DND-41 (cell line): ENCODE measurements around the gene GPX3.

ENCODE experiments used
- ATAC-seq: fragments of 200-7000 bp; cut with Tn5 transposase; 3 replicates; pipeline ENCODE4 v1.9.1; 2021; ENCODE audit warnings: low read depth; ENCODE audit not compliant: insufficient read depth
- DNase-seq: peaks from one replicate; pipeline ENCODE4 v3.0.0-alpha.2; 2020
- H2AFZ ChIP-seq: 2 replicates; pipeline ENCODE4 v1.6.0; 2012; ENCODE audit warnings: low read depth, low read length
- H3K27ac ChIP-seq: 2 replicates; pipeline ENCODE4 v1.5.1; 2012; ENCODE audit warnings: low read length, inconsistent platforms
- H3K27me3 ChIP-seq: fragments of 200-600 bp; sonication (generic); 2 replicates; pipeline ENCODE4 v1.6.0; 2012; ENCODE audit warnings: low read length, mild to moderate bottlenecking, inconsistent platforms; ENCODE audit not compliant: insufficient read depth, poor library complexity
- H3K36me3 ChIP-seq: 2 replicates; pipeline ENCODE4 v1.5.1; 2012; ENCODE audit warnings: low read length, inconsistent platforms; ENCODE audit not compliant: insufficient read depth
- H3K4me1 ChIP-seq: 2 replicates; pipeline ENCODE4 v1.5.1; 2012; ENCODE audit warnings: mild to moderate bottlenecking, low read length; ENCODE audit not compliant: insufficient read depth
- H3K4me2 ChIP-seq: 2 replicates; pipeline ENCODE4 v1.6.0; 2012; ENCODE audit warnings: mild to moderate bottlenecking, moderate library complexity, low read length, inconsistent platforms; ENCODE audit not compliant: insufficient read depth
- H3K4me3 ChIP-seq, 2 experiments: fragments of 200-600 bp in 1 of 2; shearing (Covaris generic) in 1 of 2; 2 replicates each; pipeline ENCODE4 v1.5.1; 2012 to 2016; ENCODE audit warnings: inconsistent platforms in 2 of 2, low read length in 2 of 2, mild to moderate bottlenecking in 2 of 2, low read depth in 1 of 2, moderate library complexity in 1 of 2
- H3K79me2 ChIP-seq: 2 replicates; pipeline ENCODE4 v1.6.0; 2012; ENCODE audit warnings: low read length, inconsistent platforms; ENCODE audit not compliant: insufficient read depth
- H3K9ac ChIP-seq: 2 replicates; pipeline ENCODE4 v1.6.0; 2012; ENCODE audit warnings: low read depth, mild to moderate bottlenecking, inconsistent platforms, low read length, moderate library complexity
- H3K9me3 ChIP-seq: 2 replicates; pipeline ENCODE4 v1.5.1; 2012; ENCODE audit warnings: low read length, moderate library complexity, mild to moderate bottlenecking, inconsistent platforms; ENCODE audit not compliant: insufficient read depth, severe bottlenecking
- H4K20me1 ChIP-seq: 2 replicates; pipeline ENCODE4 v1.6.0; 2012; ENCODE audit warnings: low read length; ENCODE audit not compliant: insufficient read depth
- CTCF ChIP-seq: IDR thresholded peaks from 2 replicates; pipeline ENCODE4 v1.5.1; 2012; ENCODE audit warnings: borderline replicate concordance, low read length, moderate library complexity, mild to moderate bottlenecking; ENCODE audit not compliant: poor library complexity, severe bottlenecking; ENCODE audit errors: extremely low read depth
- EZH2 ChIP-seq: IDR thresholded peaks from 3 replicates; pipeline ENCODE4 v1.6.1; 2012; ENCODE audit warnings: borderline replicate concordance, low read depth, mild to moderate bottlenecking, moderate library complexity, low read length, inconsistent platforms; ENCODE audit not compliant: severe bottlenecking

GPX3 gene

GRCh38 chr5:151002681-151003502, 17.5 kb upstream of the GPX3 start:
- Histone ChIP-seq H3K4me2 (no peak overlapping the region), H3K4me1 (no peaks in the 10 kb centered on the region), H3K79me2 (no peaks in the 10 kb centered on the region), H2AFZ (no peak overlapping the region), H3K9ac (no peak overlapping the region), H3K27me3 (peaks cover 12% of the 10 kb centered on the region), H3K9me3 (no peaks in the 10 kb centered on the region), H4K20me1 (no peaks in the 10 kb centered on the region), H3K27ac (no peak overlapping the region), H3K4me3 (no peak overlapping the region), H3K36me3 (no peaks in the 10 kb centered on the region)
- TF ChIP-seq CTCF: no peak
- no peak for TF ChIP-seq EZH2
- DNase-seq (no peak), ATAC-seq (no peak)

GRCh38 chr5:151003503-151003860, 16.9 kb upstream of the GPX3 start:
- no peak overlapping the region for H3K4me2 ChIP-seq
- H3K36me3 ChIP-seq: no peaks in the 10 kb centered on the region
- ATAC-seq (no peak), DNase-seq (no peak)
- no peak overlapping the region for H3K9ac ChIP-seq
- H2AFZ ChIP-seq: no peak overlapping the region
- H3K9me3 ChIP-seq: no peaks in the 10 kb centered on the region
- H3K27me3 ChIP-seq: peaks cover 12% of the 10 kb centered on the region
- no peak overlapping the region for H3K27ac ChIP-seq
- no peaks in the 10 kb centered on the region for H3K79me2 ChIP-seq
- no peak overlapping the region for H3K4me3 ChIP-seq
- H4K20me1 ChIP-seq: no peaks in the 10 kb centered on the region
- TF ChIP-seq CTCF (no peak), EZH2 (no peak)
- no peaks in the 10 kb centered on the region for H3K4me1 ChIP-seq

- no peaks in the 10 kb centered on the region for H3K36me3 ChIP-seq
- peaks cover 12% of the 10 kb centered on the region for H3K27me3 ChIP-seq
- no peak overlapping the region for H3K9ac ChIP-seq
- no peak for TF ChIP-seq CTCF
- no peaks in the 10 kb centered on the region for H3K4me1 ChIP-seq
- no peak for DNase-seq
- H3K4me3 ChIP-seq: no peak overlapping the region
- no peak overlapping the region for H3K4me2 ChIP-seq
- no peaks in the 10 kb centered on the region for H3K9me3 ChIP-seq
- no peak for ATAC-seq
- H3K79me2 ChIP-seq: no peaks in the 10 kb centered on the region
- H4K20me1 ChIP-seq: no peaks in the 10 kb centered on the region
- no peak overlapping the region for H3K27ac ChIP-seq
- H2AFZ ChIP-seq: no peak overlapping the region
Observed at GRCh38 chr5:151004499-151004898, 15.9 kb upstream of the GPX3 start.
